Choroid plexus epithelial cell (primary cell): ENCODE measurements around the gene AGO1.
A peak's percentile ranks its signal among the peaks of the same experiment; 100 is the strongest.
"Not testable (repeated sequence)": the region's sequence is repeated elsewhere in the genome, so short reads cannot be mapped to it uniquely, and the experiment has no call there.

Experiments used
- DNase-seq: peaks from one replicate; pipeline ENCODE4 v3.0.0-alpha.2; 2010; ENCODE audit warnings: low read depth
- H3K4me3 ChIP-seq: 2 replicates; pipeline ENCODE4 v1.5.1; 2011; ENCODE audit warnings: low read depth, mild to moderate bottlenecking, control low read depth, low read length, moderate library complexity
- TF ChIP-seq, protein P1 (sequence below): conservative IDR thresholded peaks from 2 replicates; pipeline ENCODE4 v1.5.1; 2011; ENCODE audit warnings: low read depth, mild to moderate bottlenecking, control low read depth, inconsistent platforms, low read length, moderate library complexity

AGO1 gene

DNA sequence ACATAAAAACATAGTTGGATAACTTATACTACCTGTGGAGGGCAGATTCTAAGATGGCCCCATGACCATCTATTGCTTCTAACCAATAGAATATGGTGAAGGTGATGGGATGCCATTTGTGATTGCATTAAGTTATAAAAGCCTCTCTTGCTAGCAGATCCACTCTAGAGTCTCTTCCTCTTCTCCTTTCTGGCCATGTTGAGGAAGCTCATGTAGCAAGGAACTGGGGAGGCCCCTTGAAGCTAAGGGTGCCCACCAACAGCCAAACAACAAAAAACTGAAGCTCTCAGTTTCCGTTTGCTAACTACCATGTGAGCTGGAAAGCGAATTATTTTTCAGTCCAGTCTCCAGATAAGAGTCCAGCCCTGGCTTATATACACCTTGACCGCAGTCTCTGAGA lies 16.0 kb upstream of the AGO1 start:
- H3K4me3 ChIP-seq, result no peak overlapping the region
- TF ChIP-seq, protein P1, sequence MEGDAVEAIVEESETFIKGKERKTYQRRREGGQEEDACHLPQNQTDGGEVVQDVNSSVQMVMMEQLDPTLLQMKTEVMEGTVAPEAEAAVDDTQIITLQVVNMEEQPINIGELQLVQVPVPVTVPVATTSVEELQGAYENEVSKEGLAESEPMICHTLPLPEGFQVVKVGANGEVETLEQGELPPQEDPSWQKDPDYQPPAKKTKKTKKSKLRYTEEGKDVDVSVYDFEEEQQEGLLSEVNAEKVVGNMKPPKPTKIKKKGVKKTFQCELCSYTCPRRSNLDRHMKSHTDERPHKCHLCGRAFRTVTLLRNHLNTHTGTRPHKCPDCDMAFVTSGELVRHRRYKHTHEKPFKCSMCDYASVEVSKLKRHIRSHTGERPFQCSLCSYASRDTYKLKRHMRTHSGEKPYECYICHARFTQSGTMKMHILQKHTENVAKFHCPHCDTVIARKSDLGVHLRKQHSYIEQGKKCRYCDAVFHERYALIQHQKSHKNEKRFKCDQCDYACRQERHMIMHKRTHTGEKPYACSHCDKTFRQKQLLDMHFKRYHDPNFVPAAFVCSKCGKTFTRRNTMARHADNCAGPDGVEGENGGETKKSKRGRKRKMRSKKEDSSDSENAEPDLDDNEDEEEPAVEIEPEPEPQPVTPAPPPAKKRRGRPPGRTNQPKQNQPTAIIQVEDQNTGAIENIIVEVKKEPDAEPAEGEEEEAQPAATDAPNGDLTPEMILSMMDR, result no peak
- DNase-seq, result no peak

DNA sequence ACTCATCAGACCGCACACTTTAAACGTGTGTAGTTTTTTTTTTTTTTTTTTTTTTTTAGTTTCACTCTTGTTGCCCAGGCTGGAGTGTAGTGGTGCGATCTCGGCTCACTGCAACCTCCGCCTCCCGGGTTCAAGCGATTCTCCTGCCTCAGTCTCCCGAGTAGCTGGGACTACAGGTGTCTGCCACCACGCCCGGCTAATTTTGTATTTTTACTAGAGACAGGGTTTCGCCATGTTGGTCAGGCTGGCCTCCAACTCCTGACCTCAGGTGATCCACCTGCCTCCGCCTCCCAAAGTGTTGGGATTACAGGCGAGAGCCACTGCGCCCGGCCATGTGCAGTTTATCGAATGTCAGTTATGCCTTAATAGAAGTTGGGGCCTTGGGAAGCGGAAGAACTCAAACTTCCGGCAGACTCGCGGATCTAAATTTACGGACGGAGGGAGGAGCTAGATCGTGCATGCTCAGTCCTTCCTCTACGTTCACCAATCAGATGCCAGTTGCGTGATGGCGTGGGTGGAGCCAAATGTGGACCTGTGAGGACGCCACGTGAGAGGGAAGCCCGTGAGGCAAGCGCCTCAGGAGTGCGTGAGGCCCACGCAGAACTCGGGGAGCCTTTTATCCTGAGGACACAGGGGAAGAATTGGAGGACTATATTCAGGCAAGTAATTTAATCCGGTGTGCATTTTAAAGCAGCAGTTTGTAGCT lies 13.6 kb upstream of the AGO1 start:
- not testable (repeated sequence) for H3K4me3 ChIP-seq, DNase-seq

DNA sequence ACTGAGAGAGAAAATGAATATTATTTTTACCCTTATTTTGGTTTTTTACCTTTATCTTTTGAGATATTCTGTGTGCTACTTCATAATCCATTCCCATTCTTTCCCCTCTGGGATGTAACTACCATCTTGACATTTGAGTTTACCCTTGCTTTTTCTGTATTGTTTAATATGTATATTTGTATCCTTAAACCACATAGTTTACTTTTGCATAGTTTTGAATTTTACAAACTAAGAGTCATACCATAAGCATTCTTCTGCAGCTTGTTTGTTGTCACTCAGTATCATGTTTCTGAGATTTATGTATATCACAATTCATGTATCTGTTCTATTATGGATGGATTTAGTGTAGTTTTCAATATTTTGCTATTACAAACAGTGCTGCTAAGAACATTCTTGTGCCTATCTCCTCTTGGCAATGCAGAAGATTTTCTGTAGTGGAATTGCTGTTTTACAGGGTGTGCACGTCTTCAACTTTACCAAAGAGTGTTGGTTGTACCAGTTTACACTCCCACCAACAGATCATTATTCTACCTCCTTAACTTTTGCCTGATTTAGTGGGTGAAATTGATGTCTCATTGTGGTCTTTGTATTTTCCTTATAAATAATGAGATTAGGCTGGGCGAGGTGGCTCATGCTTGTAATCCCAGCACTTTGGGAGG lies 12.2 kb upstream of the AGO1 start:
- TF ChIP-seq, protein P1, result no peak
- H3K4me3 ChIP-seq, result no peak overlapping the region
- no peak for DNase-seq

DNA sequence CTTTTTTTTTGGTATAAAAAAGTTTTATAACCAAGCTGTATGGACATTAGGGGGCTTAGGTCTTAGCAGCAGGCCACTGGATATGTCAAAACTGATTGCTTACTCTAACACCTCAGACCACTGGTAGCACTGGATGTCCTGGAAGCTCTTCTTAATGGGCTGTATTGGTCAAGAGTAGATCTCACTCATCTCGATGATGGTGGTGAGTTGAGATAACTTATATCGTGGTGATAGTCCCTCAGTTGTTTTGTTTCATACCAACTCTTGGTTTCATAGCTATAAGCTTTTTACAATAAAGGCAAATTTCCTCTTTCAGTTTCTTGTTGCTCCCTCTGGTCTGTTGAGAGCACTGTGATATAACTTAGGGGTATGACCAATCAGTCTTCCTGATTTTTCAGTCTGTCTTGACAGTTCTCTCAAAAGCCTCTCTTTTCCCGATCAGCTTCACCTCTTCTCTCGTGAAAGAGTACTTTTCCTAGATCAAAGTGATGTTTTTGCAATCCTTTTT lies 9.7 kb upstream of the AGO1 start:
- DNase-seq, result no peak
- TF ChIP-seq, protein P1, result no peak
- H3K4me3 ChIP-seq, result no peak overlapping the region

DNA sequence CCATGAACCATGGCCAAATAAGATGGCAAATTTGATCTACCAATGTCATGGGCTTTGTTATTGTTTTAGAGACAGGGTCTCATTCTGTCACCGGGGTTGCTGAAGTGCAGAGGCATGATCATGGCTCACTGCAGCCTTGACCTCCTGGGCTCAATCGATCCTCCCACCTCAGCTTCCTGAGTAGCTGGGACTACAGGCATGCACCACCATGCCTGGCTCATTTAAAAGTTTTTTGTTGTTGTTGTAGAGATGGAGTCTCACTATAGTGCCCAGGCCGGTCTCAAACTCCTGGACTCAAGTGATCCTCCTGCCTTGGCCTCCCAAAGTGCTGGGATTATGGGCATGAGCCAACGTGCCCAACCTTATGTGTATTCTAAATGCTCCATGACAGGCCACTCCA lies 8.9 kb upstream of the AGO1 start:
- not testable (repeated sequence) for DNase-seq, H3K4me3 ChIP-seq

DNA sequence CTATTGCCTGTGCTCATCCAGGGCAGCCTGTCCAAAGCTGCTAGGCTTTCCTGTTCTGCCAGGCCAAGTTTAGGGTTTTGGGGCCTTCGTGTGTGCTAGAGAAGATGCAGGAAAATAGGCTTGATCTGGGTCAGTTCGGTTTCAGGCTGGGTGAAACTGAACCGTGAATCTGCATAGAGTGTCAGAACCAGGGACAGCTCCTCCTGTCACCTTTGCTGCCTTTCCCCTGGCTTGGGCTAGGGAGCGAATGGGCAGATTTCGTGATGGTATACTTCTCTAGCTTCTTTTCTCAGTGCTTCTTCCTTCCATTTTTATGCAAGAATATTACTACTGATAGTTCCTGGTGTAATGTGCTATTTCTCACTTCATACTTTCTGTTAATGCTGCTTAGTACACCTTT lies 6.0 kb upstream of the AGO1 start:
- no peak overlapping the region for H3K4me3 ChIP-seq
- TF ChIP-seq, protein P1, result no peak
- peak; percentile 50 for DNase-seq

DNA sequence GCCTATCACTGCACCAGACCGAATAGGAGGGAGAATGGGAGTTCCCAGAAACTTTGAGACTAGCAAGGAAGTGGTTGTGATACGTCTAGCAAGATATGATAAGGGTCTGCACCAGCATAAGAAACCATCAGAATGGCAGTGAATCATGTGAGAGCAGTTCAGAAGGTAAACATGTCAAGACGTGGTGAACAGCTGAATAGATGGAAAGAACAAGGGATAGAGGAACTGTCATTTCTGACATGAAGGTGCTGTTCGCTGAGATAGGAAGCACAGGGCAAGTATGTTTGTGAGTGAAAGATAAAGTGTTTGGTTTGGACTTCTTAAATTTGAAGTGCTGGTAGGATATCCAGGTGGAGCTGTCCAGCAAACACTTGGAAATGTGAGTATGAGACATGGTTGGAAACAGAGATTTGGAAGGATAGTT lies 1.1 kb upstream of the AGO1 start:
- TF ChIP-seq, protein P1, result no peak
- DNase-seq, result peak; percentile 24
- no peak overlapping the region for H3K4me3 ChIP-seq

DNA sequence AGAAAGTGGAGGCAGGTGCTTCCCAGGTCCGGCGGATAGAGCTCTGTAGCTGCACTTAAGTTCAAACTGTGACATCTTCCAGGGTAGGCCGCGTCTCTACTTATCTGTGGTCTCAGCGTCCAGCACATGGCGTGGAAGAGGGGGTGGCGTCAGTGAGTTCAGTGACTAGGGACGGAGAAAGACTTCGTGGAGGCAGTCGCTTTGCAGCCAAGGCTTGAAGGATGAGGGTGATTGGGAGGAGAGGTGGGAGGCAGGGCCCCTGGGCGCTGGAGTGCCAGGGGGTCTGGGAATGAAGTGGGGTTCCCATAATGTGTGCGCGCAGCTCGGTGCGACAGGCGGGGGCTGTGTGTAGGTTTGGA lies 444 bp upstream of the AGO1 start:
- H3K4me3 ChIP-seq, result peak overlapping the region; percentile 77
- no peak for DNase-seq
- TF ChIP-seq, protein P1, result no peak
